ENCODE measurements around the gene NAXD.
"Not testable (repeated sequence)": the region's sequence is repeated elsewhere in the genome, so short reads cannot be mapped to it uniquely, and the experiment has no call there.

The NAXD gene

DNA sequence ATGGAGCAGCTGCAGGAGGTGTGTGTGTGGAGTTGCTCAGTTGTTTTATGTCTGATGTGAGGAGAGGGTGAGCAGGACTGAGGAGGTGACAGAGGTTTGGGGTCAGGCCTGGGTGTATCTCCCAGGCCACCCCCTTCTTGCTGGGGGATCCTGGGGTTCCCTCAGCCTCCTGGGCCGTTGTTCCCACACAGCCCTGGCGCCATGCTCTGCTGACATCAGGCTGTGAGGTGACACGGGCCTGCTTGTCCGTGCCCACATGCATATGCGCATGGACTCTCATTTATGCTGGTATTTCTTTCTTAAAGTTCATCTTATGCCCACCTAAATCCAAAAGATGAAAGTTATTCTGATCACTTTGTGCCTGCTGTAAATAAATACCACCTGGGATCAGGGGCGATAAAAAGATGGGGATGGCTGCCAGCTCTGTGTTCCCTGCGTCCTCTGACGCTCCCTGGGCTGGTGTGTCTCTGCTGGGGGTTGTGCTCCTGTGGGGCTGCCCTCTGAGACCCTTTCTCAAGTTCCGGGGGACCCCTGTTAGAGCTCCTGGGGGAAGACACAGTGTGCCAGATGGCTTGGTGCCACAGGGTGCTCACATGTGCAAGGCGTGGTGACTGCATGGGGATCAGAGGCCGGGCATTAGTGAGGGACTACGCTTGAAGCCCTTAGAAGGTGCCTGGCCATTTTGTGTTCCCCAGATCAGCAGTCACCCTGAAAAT is 12.6 kb downstream of the NAXD start:
- H3K27ac ChIP-seq (ENCODE audit: low read length), result no peak overlapping the region
- no peaks in the 10 kb centered on the region for H3K4me1 ChIP-seq (ENCODE audit: control insufficient read depth, insufficient read depth, low read length)
- no peak overlapping the region for H3K4me3 ChIP-seq (ENCODE audit: low read length)
- H3K27me3 ChIP-seq (ENCODE audit: control insufficient read depth, insufficient read depth, low read length), result no peaks in the 10 kb centered on the region
- no peak for DNase-seq (ENCODE audit: low read depth, low spot score)
- no CpG with 5 or more reads among the region's 12 CpGs for WGBS (ENCODE audit: insufficient coverage, insufficient read length)
- no peaks in the 10 kb centered on the region for H3K9me3 ChIP-seq (ENCODE audit: control insufficient read depth, insufficient read depth, low read length)
- H3K36me3 ChIP-seq (ENCODE audit: control insufficient read depth, insufficient read depth, low read length), result no peaks in the 10 kb centered on the region; the same call in 1 of the 2 replicates

DNA sequence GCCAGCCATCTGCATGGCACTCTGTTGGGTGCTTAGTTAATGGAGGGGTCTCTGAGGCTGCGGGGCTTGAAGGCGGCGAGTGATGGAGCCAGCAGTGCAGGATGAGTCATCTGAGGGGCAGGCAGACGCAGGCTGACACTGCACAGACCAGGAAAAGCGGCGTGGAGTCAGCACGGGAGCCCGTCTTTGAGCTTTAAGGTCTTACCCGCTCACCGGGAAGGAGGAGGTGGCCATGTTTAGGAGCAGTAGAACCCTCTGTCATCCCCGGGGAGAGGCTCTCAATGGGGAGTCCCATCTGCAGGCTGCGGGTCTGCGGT is 13.1 kb downstream of the NAXD start:
- Histone ChIP-seq H3K9me3 (ENCODE audit: control insufficient read depth, insufficient read depth, low read length) (no peaks in the 10 kb centered on the region), H3K27me3 (ENCODE audit: control insufficient read depth, insufficient read depth, low read length) (no peaks in the 10 kb centered on the region), H3K4me1 (ENCODE audit: control insufficient read depth, insufficient read depth, low read length) (no peaks in the 10 kb centered on the region), H3K36me3 (ENCODE audit: control insufficient read depth, insufficient read depth, low read length) (no peaks in the 10 kb centered on the region), H3K27ac (ENCODE audit: low read length) (no peak overlapping the region), H3K4me3 (ENCODE audit: low read length) (no peak overlapping the region)
- no CpG with 5 or more reads among the region's 13 CpGs for WGBS (ENCODE audit: insufficient coverage, insufficient read length)
- no peak for DNase-seq (ENCODE audit: low read depth, low spot score)

DNA sequence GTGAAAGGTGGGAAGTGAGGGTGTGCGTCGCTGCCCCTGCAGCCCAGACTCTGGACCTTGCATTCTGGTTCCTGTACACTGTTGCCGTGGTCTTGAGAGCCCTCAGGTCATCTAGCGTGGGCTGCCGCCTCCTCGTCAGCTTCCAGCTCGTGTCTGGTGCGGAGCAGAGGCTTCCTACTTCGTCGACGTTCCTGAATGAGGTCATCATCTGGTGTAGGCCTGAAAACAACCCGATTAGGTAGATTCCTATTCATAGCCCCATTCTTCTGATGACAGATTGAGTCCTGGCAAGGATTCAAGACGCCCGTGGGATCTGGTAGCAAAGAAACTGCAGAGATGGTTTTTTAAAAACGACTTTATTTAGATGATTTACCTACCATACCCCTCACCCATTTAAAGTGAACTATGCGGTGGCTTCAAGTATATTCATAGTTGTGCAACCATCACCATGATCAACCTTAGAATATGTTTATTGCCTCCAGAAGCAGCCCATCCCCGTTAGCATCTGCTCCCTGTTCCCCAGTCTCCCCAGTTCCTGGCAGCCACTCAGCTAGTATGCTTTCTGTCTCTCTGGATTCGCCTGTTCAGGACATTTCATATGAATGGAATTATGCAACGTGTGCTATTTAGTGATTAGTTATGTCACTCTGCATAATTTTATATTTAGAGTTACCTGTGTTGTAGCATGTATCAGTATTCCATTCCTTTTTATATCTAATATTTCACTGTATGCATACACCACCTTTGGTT is 13.8 kb downstream of the NAXD start:
- H3K9me3 ChIP-seq (ENCODE audit: control insufficient read depth, insufficient read depth, low read length), result no peaks in the 10 kb centered on the region
- H3K27me3 ChIP-seq (ENCODE audit: control insufficient read depth, insufficient read depth, low read length), result no peaks in the 10 kb centered on the region
- H3K4me1 ChIP-seq (ENCODE audit: control insufficient read depth, insufficient read depth, low read length), result no peaks in the 10 kb centered on the region
- no CpG with 5 or more reads among the region's 19 CpGs for WGBS (ENCODE audit: insufficient coverage, insufficient read length)
- H3K27ac ChIP-seq (ENCODE audit: low read length), result no peak overlapping the region
- H3K36me3 ChIP-seq (ENCODE audit: control insufficient read depth, insufficient read depth, low read length), result no peaks in the 10 kb centered on the region
- H3K4me3 ChIP-seq (ENCODE audit: low read length), result no peak overlapping the region
- no peak for DNase-seq (ENCODE audit: low read depth, low spot score)

DNA sequence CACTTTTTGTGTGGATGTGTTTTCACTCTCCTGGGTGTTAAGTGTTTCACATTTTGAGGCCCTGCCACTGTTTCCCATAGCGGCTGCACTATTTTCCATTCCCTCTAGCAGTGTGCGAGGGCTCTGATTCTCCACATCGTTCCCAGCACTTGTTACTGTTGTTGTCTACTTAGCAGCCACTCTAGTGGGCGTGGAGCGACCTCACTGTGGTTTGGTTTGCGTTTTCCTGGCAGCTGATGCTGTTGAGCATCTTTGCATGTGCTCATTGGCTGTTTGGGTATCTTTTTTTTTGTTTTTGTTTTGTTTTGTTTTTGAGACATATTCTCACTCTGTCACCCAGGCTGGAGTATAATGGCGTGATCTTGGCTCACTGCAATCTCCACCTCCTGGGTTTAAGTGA is 14.4 kb downstream of the NAXD start:
- Histone ChIP-seq H3K9me3 (ENCODE audit: control insufficient read depth, insufficient read depth, low read length) (no peaks in the 10 kb centered on the region), H3K4me1 (ENCODE audit: control insufficient read depth, insufficient read depth, low read length) (no peaks in the 10 kb centered on the region), H3K4me3 (ENCODE audit: low read length) (no peak overlapping the region), H3K36me3 (ENCODE audit: control insufficient read depth, insufficient read depth, low read length) (peaks cover 3% of the 10 kb centered on the region; the same call in 1 of the 2 replicates), H3K27ac (ENCODE audit: low read length) (no peak overlapping the region), H3K27me3 (ENCODE audit: control insufficient read depth, insufficient read depth, low read length) (no peaks in the 10 kb centered on the region)
- no peak for DNase-seq (ENCODE audit: low read depth, low spot score)
- WGBS (ENCODE audit: insufficient coverage, insufficient read length), result no CpG with 5 or more reads among the region's 7 CpGs

DNA sequence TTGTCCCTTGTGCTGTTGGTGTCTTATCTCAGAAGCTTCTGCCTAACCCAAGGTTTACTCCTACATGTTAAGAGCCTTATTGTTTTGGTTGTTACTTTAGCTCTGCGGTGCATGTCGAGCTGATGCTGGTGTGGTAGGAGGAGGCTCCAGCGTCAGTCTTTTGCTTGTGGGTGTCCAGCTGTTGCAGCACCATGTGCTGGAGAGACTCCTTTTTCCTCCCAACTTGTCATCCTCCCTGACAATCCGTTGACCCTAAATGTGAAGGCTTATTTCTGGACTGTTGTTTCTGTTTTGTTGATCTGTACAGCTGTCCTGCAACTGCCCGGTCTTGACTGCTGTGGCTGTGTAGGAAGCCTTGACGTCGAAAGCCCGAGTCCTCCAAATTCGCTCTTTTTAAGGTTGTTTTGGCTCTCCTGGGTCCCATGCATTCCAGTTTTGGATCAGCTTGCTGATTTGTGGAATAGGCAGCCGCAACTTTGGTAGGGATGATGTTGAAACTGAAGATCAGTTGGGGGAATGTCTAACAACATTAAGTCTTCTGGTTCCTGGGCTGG is 15.3 kb downstream of the NAXD start:
- H3K36me3 ChIP-seq (ENCODE audit: control insufficient read depth, insufficient read depth, low read length), result peaks cover 11% of the 10 kb centered on the region
- no peaks in the 10 kb centered on the region for H3K9me3 ChIP-seq (ENCODE audit: control insufficient read depth, insufficient read depth, low read length)
- no peak overlapping the region for H3K27ac ChIP-seq (ENCODE audit: low read length)
- no peak overlapping the region for H3K4me3 ChIP-seq (ENCODE audit: low read length)
- DNase-seq (ENCODE audit: low read depth, low spot score), result no peak
- no peaks in the 10 kb centered on the region for H3K27me3 ChIP-seq (ENCODE audit: control insufficient read depth, insufficient read depth, low read length)
- WGBS (ENCODE audit: insufficient coverage, insufficient read length), result no CpG with 5 or more reads among the region's 10 CpGs
- no peaks in the 10 kb centered on the region for H3K4me1 ChIP-seq (ENCODE audit: control insufficient read depth, insufficient read depth, low read length)

DNA sequence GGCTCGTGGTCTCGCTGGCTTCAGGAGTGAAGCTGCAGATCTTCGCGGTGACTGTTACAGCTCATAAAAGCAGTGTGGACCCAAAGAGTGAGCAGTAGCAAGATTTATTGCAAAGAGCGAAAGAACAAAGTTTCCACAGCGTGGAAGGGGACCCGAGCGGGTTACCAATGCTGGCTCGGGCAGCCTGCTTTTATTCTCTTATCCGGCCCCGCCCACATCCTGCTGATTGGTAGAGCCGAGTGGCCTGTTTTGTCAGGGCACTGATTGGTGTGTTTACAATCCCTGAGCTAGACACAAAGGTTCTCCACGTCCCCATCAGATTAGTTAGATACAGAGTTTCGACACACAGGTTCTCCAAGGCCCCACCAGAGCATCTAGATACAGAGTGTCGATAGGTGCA is 16.9 kb downstream of the NAXD start:
- not testable (repeated sequence) for DNase-seq (ENCODE audit: low read depth, low spot score); H3K4me3 ChIP-seq (ENCODE audit: low read length); H3K9me3 ChIP-seq (ENCODE audit: control insufficient read depth, insufficient read depth, low read length); H3K27me3 ChIP-seq (ENCODE audit: control insufficient read depth, insufficient read depth, low read length); H3K4me1 ChIP-seq (ENCODE audit: control insufficient read depth, insufficient read depth, low read length); H3K27ac ChIP-seq (ENCODE audit: low read length)
- peaks cover 23% of the 10 kb centered on the region for H3K36me3 ChIP-seq (ENCODE audit: control insufficient read depth, insufficient read depth, low read length)
- no CpG with 5 or more reads among the region's 15 CpGs for WGBS (ENCODE audit: insufficient coverage, insufficient read length)

DNA sequence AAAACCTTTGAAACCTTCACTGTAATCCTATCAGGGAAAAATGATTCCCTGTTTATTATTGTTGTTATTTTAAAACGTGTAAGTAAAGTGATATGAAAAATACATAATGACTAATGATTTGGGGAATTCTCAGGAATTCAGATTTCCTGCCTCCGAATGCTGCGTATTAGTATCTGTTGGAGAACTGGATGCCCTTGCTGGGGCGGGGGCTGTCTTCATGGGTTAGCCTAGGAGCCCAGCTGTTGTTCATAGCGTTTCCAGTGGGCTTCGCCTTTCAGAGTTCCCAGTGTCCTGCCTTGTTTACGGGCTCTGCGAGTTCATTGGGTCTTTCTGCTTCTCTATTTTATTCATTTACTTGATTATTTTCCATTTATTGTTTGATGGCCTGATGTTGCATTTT is 18.4 kb downstream of the NAXD start:
- 100% methylated on average over 1 of the region's 8 CpGs for WGBS (ENCODE audit: insufficient coverage, insufficient read length)
- Histone ChIP-seq H3K27me3 (ENCODE audit: control insufficient read depth, insufficient read depth, low read length) (no peaks in the 10 kb centered on the region), H3K36me3 (ENCODE audit: control insufficient read depth, insufficient read depth, low read length) (peaks cover 23% of the 10 kb centered on the region), H3K4me3 (ENCODE audit: low read length) (no peak overlapping the region), H3K9me3 (ENCODE audit: control insufficient read depth, insufficient read depth, low read length) (no peaks in the 10 kb centered on the region), H3K27ac (ENCODE audit: low read length) (no peak overlapping the region), H3K4me1 (ENCODE audit: control insufficient read depth, insufficient read depth, low read length) (no peaks in the 10 kb centered on the region; the same call in 1 of the 2 replicates)
- no peak for DNase-seq (ENCODE audit: low read depth, low spot score)

DNA sequence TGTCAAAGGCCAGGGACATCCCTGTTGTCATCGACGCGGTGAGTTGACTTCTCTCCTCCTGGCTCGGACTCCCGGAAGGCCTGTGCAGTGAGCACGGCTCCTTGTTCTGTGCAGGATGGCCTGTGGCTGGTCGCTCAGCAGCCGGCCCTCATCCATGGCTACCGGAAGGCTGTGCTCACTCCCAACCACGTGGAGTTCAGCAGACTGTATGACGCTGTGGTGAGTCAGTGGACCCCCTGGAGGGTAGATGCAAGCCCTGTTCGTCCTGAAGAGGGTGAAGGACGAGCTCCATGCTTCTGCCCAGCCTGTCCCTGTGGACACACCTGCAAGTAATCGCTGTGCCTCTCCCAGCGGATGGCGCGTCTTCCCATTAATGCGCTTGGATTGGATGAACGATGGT is 19.2 kb downstream of the NAXD start:
- Histone ChIP-seq H3K4me3 (ENCODE audit: low read length) (no peak overlapping the region), H3K27ac (ENCODE audit: low read length) (no peak overlapping the region), H3K4me1 (ENCODE audit: control insufficient read depth, insufficient read depth, low read length) (no peaks in the 10 kb centered on the region; the same call in 1 of the 2 replicates), H3K27me3 (ENCODE audit: control insufficient read depth, insufficient read depth, low read length) (no peaks in the 10 kb centered on the region), H3K36me3 (ENCODE audit: control insufficient read depth, insufficient read depth, low read length) (peaks cover 28% of the 10 kb centered on the region), H3K9me3 (ENCODE audit: control insufficient read depth, insufficient read depth, low read length) (no peaks in the 10 kb centered on the region)
- no peak for DNase-seq (ENCODE audit: low read depth, low spot score)
- no CpG with 5 or more reads among the region's 19 CpGs for WGBS (ENCODE audit: insufficient coverage, insufficient read length)

DNA sequence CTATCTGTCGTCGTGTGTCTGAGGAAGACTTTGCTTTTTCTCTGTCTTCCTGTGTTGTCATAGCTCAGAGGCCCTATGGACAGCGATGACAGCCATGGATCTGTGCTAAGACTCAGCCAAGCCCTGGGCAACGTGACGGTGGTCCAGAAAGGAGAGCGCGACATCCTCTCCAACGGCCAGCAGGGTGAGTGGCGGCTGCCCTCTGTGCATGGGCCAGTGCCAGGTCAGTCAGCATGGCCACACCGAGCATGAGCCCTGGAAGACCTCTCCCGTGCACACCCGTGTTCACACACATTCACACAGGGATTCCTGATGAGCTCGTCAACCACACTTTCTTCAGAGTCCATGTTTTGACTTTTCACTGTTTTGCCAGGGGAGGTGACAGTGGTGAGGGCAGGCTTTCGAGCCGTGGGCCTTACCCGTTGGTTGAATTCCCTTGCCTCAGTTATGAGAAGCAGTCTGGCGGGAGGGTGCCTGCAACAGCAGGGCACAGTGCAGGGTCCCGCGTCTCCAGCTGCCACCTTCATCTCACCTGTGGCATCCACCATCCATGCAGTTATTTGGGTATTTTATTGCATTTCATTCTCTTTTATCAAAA is 20.2 kb downstream of the NAXD start:
- Histone ChIP-seq H3K27ac (ENCODE audit: low read length) (no peak overlapping the region), H3K27me3 (ENCODE audit: control insufficient read depth, insufficient read depth, low read length) (no peaks in the 10 kb centered on the region), H3K4me1 (ENCODE audit: control insufficient read depth, insufficient read depth, low read length) (no peaks in the 10 kb centered on the region; the same call in 1 of the 2 replicates), H3K4me3 (ENCODE audit: low read length) (no peak overlapping the region), H3K9me3 (ENCODE audit: control insufficient read depth, insufficient read depth, low read length) (no peaks in the 10 kb centered on the region), H3K36me3 (ENCODE audit: control insufficient read depth, insufficient read depth, low read length) (peaks cover 29% of the 10 kb centered on the region)
- DNase-seq (ENCODE audit: low read depth, low spot score), result no peak
- WGBS (ENCODE audit: insufficient coverage, insufficient read length), result no CpG with 5 or more reads among the region's 19 CpGs

DNA sequence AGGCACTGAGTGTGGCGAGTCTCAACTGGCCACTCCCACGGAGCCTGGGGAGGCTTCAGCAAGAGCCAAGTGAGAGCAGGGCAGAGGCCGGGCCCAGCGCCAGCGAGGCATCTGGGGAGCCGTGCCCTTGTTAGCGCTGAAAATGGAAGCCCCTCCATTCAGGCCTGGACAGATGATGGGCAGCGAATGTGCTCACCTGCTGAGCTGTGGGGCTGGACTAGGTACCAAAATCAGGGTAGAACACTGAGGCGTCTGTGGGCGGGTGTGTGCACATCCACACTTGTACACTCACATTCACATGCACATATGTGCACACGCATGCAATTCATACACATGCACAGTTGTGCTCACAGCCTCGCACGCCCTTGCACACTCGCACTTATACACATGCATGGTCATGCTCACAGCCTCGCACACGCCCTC is 20.7 kb downstream of the NAXD start:
- Histone ChIP-seq H3K27me3 (ENCODE audit: control insufficient read depth, insufficient read depth, low read length) (no peaks in the 10 kb centered on the region), H3K9me3 (ENCODE audit: control insufficient read depth, insufficient read depth, low read length) (no peaks in the 10 kb centered on the region), H3K4me1 (ENCODE audit: control insufficient read depth, insufficient read depth, low read length) (no peaks in the 10 kb centered on the region; the same call in 1 of the 2 replicates), H3K36me3 (ENCODE audit: control insufficient read depth, insufficient read depth, low read length) (peaks cover 33% of the 10 kb centered on the region), H3K4me3 (ENCODE audit: low read length) (no peak overlapping the region), H3K27ac (ENCODE audit: low read length) (no peak overlapping the region)
- DNase-seq (ENCODE audit: low read depth, low spot score), result no peak
- no CpG with 5 or more reads among the region's 16 CpGs for WGBS (ENCODE audit: insufficient coverage, insufficient read length)

Data from iPS DF 6.9 (cell line).